GM15510 (cell line): ENCODE measurements around the gene HEBP2.

Experiments
- POLR2A ChIP-seq: IDR thresholded peaks from 3 replicates; pipeline ENCODE4 v1.6.1; 2011; ENCODE audit warnings: borderline replicate concordance; ENCODE audit not compliant: insufficient read length; ENCODE audit errors: extremely low read depth

Gene HEBP2

GRCh38 chr6:138410972-138411880 lies 7.2 kb downstream of the HEBP2 start:
- no peak for TF ChIP-seq POLR2A

- TF ChIP-seq POLR2A = no peak
Measured at GRCh38 chr6:138415125-138415524, 11.1 kb downstream of the HEBP2 start.

- no peak for TF ChIP-seq POLR2A
Measured at GRCh38 chr6:138416206-138416605, 12.2 kb downstream of the HEBP2 start.

- no peak for TF ChIP-seq POLR2A
Measured at GRCh38 chr6:138417493-138418117, 13.6 kb downstream of the HEBP2 start.

GRCh38 chr6:138418118-138418742 lies 14.2 kb downstream of the HEBP2 start:
- no peak for TF ChIP-seq POLR2A

- TF ChIP-seq POLR2A = no peak
Measured at GRCh38 chr6:138419766-138420165, 15.7 kb downstream of the HEBP2 start.

GRCh38 chr6:138420356-138420755 lies 16.3 kb downstream of the HEBP2 start:
- TF ChIP-seq POLR2A = no peak

- TF ChIP-seq POLR2A = no peak
Measured at GRCh38 chr6:138421089-138421488, 17.1 kb downstream of the HEBP2 start.

GRCh38 chr6:138421608-138422007 lies 17.6 kb downstream of the HEBP2 start:
- TF ChIP-seq POLR2A = no peak

GRCh38 chr6:138422861-138423260 lies 18.8 kb downstream of the HEBP2 start:
- TF ChIP-seq POLR2A = no peak

- TF ChIP-seq POLR2A = no peak
Measured at GRCh38 chr6:138424004-138424904, 20.2 kb downstream of the HEBP2 start.

- no peak for TF ChIP-seq POLR2A
Measured at GRCh38 chr6:138426500-138427123, 22.6 kb downstream of the HEBP2 start.

GRCh38 chr6:138427701-138428100 lies 23.7 kb downstream of the HEBP2 start:
- no peak for TF ChIP-seq POLR2A
